IMR-90 (cell line): ENCODE results near the gene HACL1.

ENCODE experiments used
- CTCF ChIP-seq: conservative IDR thresholded peaks from 2 replicates; pipeline ENCODE4 v1.5.1; 2012; ENCODE audit warnings: mild to moderate bottlenecking, low read depth, low read length, improper control_type of control experiment
- MXI1 ChIP-seq: IDR thresholded peaks from 2 replicates; pipeline ENCODE4 v1.6.1; 2012; ENCODE audit warnings: low read depth, mild to moderate bottlenecking, low read length, moderate library complexity, borderline replicate concordance

GRCh38 chr3:15614958-15615357, 13.6 kb upstream of the HACL1 start:
- TF ChIP-seq CTCF: no peak
- TF ChIP-seq MXI1: no peak
